HG03039 (cell line): ENCODE results near the gene TSGA10IP.
"Not testable (repeated sequence)": the region's sequence is repeated elsewhere in the genome, so short reads cannot be mapped to it uniquely, and the experiment has no call there.

Source experiments
- ATAC-seq: cut with Tn5 transposase; IDR thresholded peaks from one replicate; pipeline ENCODE4 v1.9.1; 2021; ENCODE audit warnings: mild to moderate bottlenecking, moderate library complexity; ENCODE audit not compliant: unreplicated experiment

TSGA10IP gene

GRCh38 chr11:65945941-65946558 is 770 bp downstream of the TSGA10IP start:
- ATAC-seq = no peak

- no peak for ATAC-seq
Observed at GRCh38 chr11:65946655-65947054, 1.4 kb downstream of the TSGA10IP start.

GRCh38 chr11:65947133-65947532 is 1.9 kb downstream of the TSGA10IP start:
- no peak for ATAC-seq

- no peak for ATAC-seq
Observed at GRCh38 chr11:65947603-65948125, 2.4 kb downstream of the TSGA10IP start.

GRCh38 chr11:65950711-65951110 is 5.4 kb downstream of the TSGA10IP start:
- not testable (repeated sequence) for ATAC-seq

- not testable (repeated sequence) for ATAC-seq
Observed at GRCh38 chr11:65951641-65952040, 6.4 kb downstream of the TSGA10IP start.

GRCh38 chr11:65952052-65952521 is 6.8 kb downstream of the TSGA10IP start:
- no peak for ATAC-seq

GRCh38 chr11:65953471-65953870 is 8.2 kb downstream of the TSGA10IP start:
- no peak for ATAC-seq

- no peak for ATAC-seq
Observed at GRCh38 chr11:65954771-65955170, 9.5 kb downstream of the TSGA10IP start.

GRCh38 chr11:65958291-65958690 is 13.0 kb downstream of the TSGA10IP start:
- no peak for ATAC-seq

- ATAC-seq = no peak
Observed at GRCh38 chr11:65958774-65959420, 13.6 kb downstream of the TSGA10IP start.

- ATAC-seq = no peak
Observed at GRCh38 chr11:65960824-65961266, 15.6 kb downstream of the TSGA10IP start.

GRCh38 chr11:65961267-65962140 is 16.2 kb downstream of the TSGA10IP start, which contains the start of gene SART1:
Gene SART1 (plus strand): TSS chr11:65961734. CDS start chr11:65961781, 47 bp downstream.
- peak; percentile 79 for ATAC-seq

GRCh38 chr11:65962141-65962564 is 16.9 kb downstream of the TSGA10IP start:
- ATAC-seq = no peak

- ATAC-seq = no peak
Observed at GRCh38 chr11:65964906-65965305, 19.6 kb downstream of the TSGA10IP start.

GRCh38 chr11:65965986-65966762 is 20.9 kb downstream of the TSGA10IP start:
- no peak for ATAC-seq

GRCh38 chr11:65967329-65967934 is 22.2 kb downstream of the TSGA10IP start:
- ATAC-seq = no peak

- ATAC-seq = no peak
Observed at GRCh38 chr11:65968600-65969482, 23.6 kb downstream of the TSGA10IP start.

GRCh38 chr11:65972116-65972515 is 26.8 kb downstream of the TSGA10IP start:
- ATAC-seq = no peak
